IMR-90 (cell line): ENCODE measurements around the gene MPP4. TPM values are rescaled to one million over a fixed set of nuclear protein-coding genes. Genes with fewer than 3 reads are reported as not detected.

Experiments used
- ATAC-seq: fragments of 200-7000 bp; cut with Tn5 transposase; 2 replicates; pipeline ENCODE4 v1.9.1; 2020; ENCODE audit warnings: low read depth, mild to moderate bottlenecking, moderate library complexity
- Bru-seq: library from RNA; stranded (reverse); fragments of 400-500 nt; gene quantifications from one replicate; lab custom pipeline; 2021; lab: Mats Ljungman, UMichigan
- BruChase-seq, 2 experiments: library from RNA; stranded (reverse); fragments of 400-500 nt; gene quantifications; one replicate each; lab custom pipeline; 2021; lab: Mats Ljungman, UMichigan
- BruUV-seq: library from RNA; stranded (reverse); fragments of 400-500 nt; replicated peaks from 2 replicates; lab custom pipeline; 2021; lab: Mats Ljungman, UMichigan
- CTCF ChIA-PET: fragments of 300-600 bp; formaldehyde crosslinking; extraction: SDS; loops from one replicate; lab custom pipeline; 2021; ENCODE audit warnings: antibody characterized with exemption; lab: Yijun Ruan, JAX
- POLR2A ChIA-PET: fragments of 300-600 bp; sonication (Branson Sonifier 250); formaldehyde crosslinking; loops from one replicate; lab custom pipeline; 2022; ENCODE audit warnings: antibody characterized with exemption; ENCODE audit not compliant: unreplicated experiment; lab: Charles Lee
- DNase-seq: peaks from one replicate; pipeline ENCODE4 v3.0.0; 2013
- H2AFZ ChIP-seq: replicated peaks from 2 replicates; pipeline ENCODE3; 2013; ENCODE audit warnings: low read length, mild to moderate bottlenecking; ENCODE audit not compliant: poor library complexity
- H2AK5ac ChIP-seq: 2 replicates; pipeline ENCODE4 v1.6.1; 2013; ENCODE audit warnings: low read depth, low read length, inconsistent platforms
- H2AK9ac ChIP-seq: replicated peaks from 2 replicates; pipeline ENCODE3; 2013; ENCODE audit warnings: mild to moderate bottlenecking, low read depth, low read length, moderate library complexity; ENCODE audit not compliant: poor library complexity
- H2BK120ac ChIP-seq: 2 replicates; pipeline ENCODE4 v1.6.1; 2013; ENCODE audit warnings: low read depth, low read length, inconsistent platforms
- H2BK15ac ChIP-seq: 3 replicates; pipeline ENCODE4 v1.6.1; 2013; ENCODE audit warnings: low read depth, low read length, inconsistent platforms
- H2BK20ac ChIP-seq: 2 replicates; pipeline ENCODE4 v1.6.1; 2013; ENCODE audit warnings: low read depth, mild to moderate bottlenecking, inconsistent platforms, low read length, moderate library complexity
- H2BK5ac ChIP-seq: 2 replicates; pipeline ENCODE4 v1.6.1; 2013; ENCODE audit warnings: mild to moderate bottlenecking, low read depth, low read length, inconsistent platforms; ENCODE audit not compliant: poor library complexity, severe bottlenecking
- H3K14ac ChIP-seq: replicated peaks from 2 replicates; pipeline ENCODE4 v1.6.1; 2013; ENCODE audit warnings: low read depth, low read length, inconsistent platforms
- H3K18ac ChIP-seq: 2 replicates; pipeline ENCODE4 v1.6.1; 2013; ENCODE audit warnings: low read depth, low read length, control low read depth
- H3K23ac ChIP-seq: 2 replicates; pipeline ENCODE4 v1.6.1; 2013; ENCODE audit warnings: low read depth, low read length, inconsistent platforms
- H3K27ac ChIP-seq: 2 replicates; pipeline ENCODE4 v1.5.1; 2013; ENCODE audit warnings: mild to moderate bottlenecking, control low read depth, low read length; ENCODE audit not compliant: insufficient read depth
- H3K27me3 ChIP-seq: 2 replicates; pipeline ENCODE4 v1.6.1; 2013; ENCODE audit warnings: low read length; ENCODE audit not compliant: control insufficient read depth, insufficient read depth
- H3K36me3 ChIP-seq: 2 replicates; pipeline ENCODE4 v1.6.1; 2013; ENCODE audit warnings: low read length, mixed read lengths; ENCODE audit not compliant: control insufficient read depth, insufficient read depth
- H3K4ac ChIP-seq: 2 replicates; pipeline ENCODE4 v1.6.1; 2013; ENCODE audit warnings: low read depth, low read length, inconsistent platforms
- H3K4me1 ChIP-seq: 2 replicates; pipeline ENCODE4 v1.6.1; 2013; ENCODE audit warnings: low read length, mixed read lengths; ENCODE audit not compliant: control insufficient read depth, insufficient read depth
- H3K4me2 ChIP-seq: 2 replicates; pipeline ENCODE4 v1.6.1; 2013; ENCODE audit warnings: low read depth, mild to moderate bottlenecking, control low read depth, low read length, moderate library complexity
- H3K4me3 ChIP-seq: 2 replicates; pipeline ENCODE4 v1.5.1; 2013; ENCODE audit warnings: low read depth, mild to moderate bottlenecking, control low read depth, low read length, moderate library complexity; ENCODE audit not compliant: insufficient read depth
- H3K56ac ChIP-seq: 2 replicates; pipeline ENCODE4 v1.6.1; 2013; ENCODE audit warnings: low read length, inconsistent platforms; ENCODE audit not compliant: insufficient read depth; ENCODE audit errors: extremely low read depth
- H3K79me1 ChIP-seq, 2 experiments: 2 replicates each; pipeline ENCODE4 v1.6.1; 2013; ENCODE audit warnings: low read length in 2 of 2, inconsistent platforms in 1 of 2, low read depth in 1 of 2
- H3K9ac ChIP-seq: 2 replicates; pipeline ENCODE4 v1.6.1; 2013; ENCODE audit warnings: low read depth, low read length, control low read depth
- H3K9me1 ChIP-seq: 2 replicates; pipeline ENCODE4 v1.6.1; 2013; ENCODE audit warnings: low read length, inconsistent platforms; ENCODE audit not compliant: insufficient read depth
- H3K9me3 ChIP-seq: 2 replicates; pipeline ENCODE4 v1.6.1; 2013; ENCODE audit warnings: low read length; ENCODE audit not compliant: control insufficient read depth, insufficient read depth
- H4K20me1 ChIP-seq: 2 replicates; pipeline ENCODE4 v1.6.1; 2013; ENCODE audit warnings: low read length, inconsistent platforms; ENCODE audit not compliant: insufficient read depth
- H4K5ac ChIP-seq: 2 replicates; pipeline ENCODE4 v1.6.1; 2013; ENCODE audit warnings: mild to moderate bottlenecking, low read depth, low read length, control low read depth
- H4K8ac ChIP-seq, 2 experiments: 2 replicates each; pipeline ENCODE4 v1.6.1; 2013; ENCODE audit warnings: low read depth in 2 of 2, low read length in 2 of 2, control low read depth in 1 of 2, inconsistent platforms in 1 of 2
- H4K91ac ChIP-seq: 2 replicates; pipeline ENCODE4 v1.6.1; 2013; ENCODE audit warnings: low read depth, low read length, inconsistent platforms; ENCODE audit not compliant: insufficient read depth
- CEBPB ChIP-seq: IDR thresholded peaks from 2 replicates; pipeline ENCODE4 v1.6.1; 2012; ENCODE audit warnings: low read depth, low read length, improper control_type of control experiment
- CHD1 ChIP-seq: IDR thresholded peaks from 2 replicates; pipeline ENCODE4 v1.6.1; 2012; ENCODE audit warnings: low read depth, low read length, improper control_type of control experiment
- FOS ChIP-seq: fragments of 150-350 bp; IDR thresholded peaks from 2 replicates; pipeline ENCODE4 v1.6.1; 2016; ENCODE audit warnings: low read depth, low read length
- MAFK ChIP-seq: IDR thresholded peaks from 2 replicates; pipeline ENCODE4 v1.6.1; 2012; ENCODE audit warnings: low read depth, low read length, improper control_type of control experiment
- MXI1 ChIP-seq: IDR thresholded peaks from 2 replicates; pipeline ENCODE4 v1.6.1; 2012; ENCODE audit warnings: low read depth, mild to moderate bottlenecking, low read length, moderate library complexity, borderline replicate concordance
- POLR2A ChIP-seq: IDR thresholded peaks from 2 replicates; pipeline ENCODE4 v1.6.1; 2012; ENCODE audit warnings: mild to moderate bottlenecking, low read depth, low read length
- RAD21 ChIP-seq: IDR thresholded peaks from 2 replicates; pipeline ENCODE4 v1.6.1; 2012; ENCODE audit warnings: low read length, improper control_type of control experiment
- RCOR1 ChIP-seq: IDR thresholded peaks from 2 replicates; pipeline ENCODE4 v1.6.1; 2012; ENCODE audit warnings: mild to moderate bottlenecking, low read length, improper control_type of control experiment; ENCODE audit not compliant: insufficient replicate concordance
- RFX5 ChIP-seq: IDR thresholded peaks from 2 replicates; pipeline ENCODE4 v1.8.0; 2012; ENCODE audit warnings: low read depth, mild to moderate bottlenecking, low read length, moderate library complexity
- SMC3 ChIP-seq: fragments of 150-350 bp; IDR thresholded peaks from 2 replicates; pipeline ENCODE4 v1.6.1; 2016; ENCODE audit warnings: low read depth, mild to moderate bottlenecking, antibody characterized with exemption, low read length, moderate library complexity
- WGBS, 2 experiments: methylation state at CpG; one replicate each; pipeline versions ENCODE4 v1.1.5 to v1.1.7; 2013; ENCODE audit warnings: missing lambda C conversion rate in 2 of 2; ENCODE audit not compliant: insufficient read length in 1 of 2; ENCODE audit errors: extremely low coverage in 2 of 2; 5-methylcytosine and 5-hydroxymethylcytosine counted together
- dilution Hi-C: fragments of 300-500 bp; cut with HindIII; formaldehyde crosslinking; loops from one replicate; pipeline ENCODE4 v1.14.3; 2018; ENCODE audit warnings: low sequenced_read_pairs; ENCODE audit not compliant: unreplicated experiment
- in situ Hi-C: fragments of 300-500 bp; cut with MboI; formaldehyde crosslinking; loops from 3 replicates; pipeline ENCODE4 v1.14.3; 2019; ENCODE audit warnings: low sequenced_read_pairs, inconsistent platforms, mixed read lengths
- intact Hi-C: fragments of 100-400 bp; cut with micrococcal nuclease; formaldehyde crosslinking; loops from 2 replicates; pipeline ENCODE4 v1.10.0; 2022
- long read RNA-seq: library from polyadenylated mRNA; unstranded; transcript quantifications from one replicate; pipeline ENCODE4 v2.0.0, GENCODE V29; 2021; ENCODE audit not compliant: unreplicated experiment
- polyA plus RNA-seq, 3 experiments: library from polyadenylated mRNA; depleted of rRNA; stranded (reverse); fragments of >200 nt; gene quantifications; 2 replicates each; pipeline ENCODE4 v1.2.3, GENCODE V29; 2012; ENCODE audit warnings: low replicate concordance in 1 of 3
- total RNA-seq: library from RNA; depleted of rRNA; stranded (reverse); fragments of >200 nt; gene quantifications from 2 replicates; pipeline ENCODE4 v1.2.3, GENCODE V29; 2012; rRNA removed
- TF ChIP-seq, protein P1 (sequence below): fragments of 150-350 bp; IDR thresholded peaks from 2 replicates; pipeline ENCODE4 v1.6.1; 2017; ENCODE audit warnings: mild to moderate bottlenecking, antibody characterized with exemption, low read length, low read depth
- TF ChIP-seq, protein P2 (sequence below): fragments of 150-350 bp; IDR thresholded peaks from 2 replicates; pipeline ENCODE4 v1.6.1; 2016; ENCODE audit warnings: low read depth, mild to moderate bottlenecking, low read length, moderate library complexity, borderline replicate concordance

Gene MPP4, protein sequence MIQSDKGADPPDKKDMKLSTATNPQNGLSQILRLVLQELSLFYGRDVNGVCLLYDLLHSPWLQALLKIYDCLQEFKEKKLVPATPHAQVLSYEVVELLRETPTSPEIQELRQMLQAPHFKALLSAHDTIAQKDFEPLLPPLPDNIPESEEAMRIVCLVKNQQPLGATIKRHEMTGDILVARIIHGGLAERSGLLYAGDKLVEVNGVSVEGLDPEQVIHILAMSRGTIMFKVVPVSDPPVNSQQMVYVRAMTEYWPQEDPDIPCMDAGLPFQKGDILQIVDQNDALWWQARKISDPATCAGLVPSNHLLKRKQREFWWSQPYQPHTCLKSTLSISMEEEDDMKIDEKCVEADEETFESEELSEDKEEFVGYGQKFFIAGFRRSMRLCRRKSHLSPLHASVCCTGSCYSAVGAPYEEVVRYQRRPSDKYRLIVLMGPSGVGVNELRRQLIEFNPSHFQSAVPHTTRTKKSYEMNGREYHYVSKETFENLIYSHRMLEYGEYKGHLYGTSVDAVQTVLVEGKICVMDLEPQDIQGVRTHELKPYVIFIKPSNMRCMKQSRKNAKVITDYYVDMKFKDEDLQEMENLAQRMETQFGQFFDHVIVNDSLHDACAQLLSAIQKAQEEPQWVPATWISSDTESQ
- 11.1 and 14.9 TPM in 2 replicates for total RNA-seq
- 8.5 and 11.8 TPM in 2 replicates for polyA plus RNA-seq (2012; rRNA removed)
- 5.2 and 5.5 TPM in 2 replicates for polyA plus RNA-seq (2012; cell fraction: cytosol; rRNA removed)
- 16.8 and 54.4 TPM in 2 replicates for polyA plus RNA-seq (2012; cell fraction: nucleus; rRNA removed; ENCODE audit: low replicate concordance)
- Bru-seq, nascent RNA, result percentile 57 among the genes with signal in this experiment
- BruChase-seq, experiment 1, labeled RNA remaining after a 6-hour chase, result percentile 56 among the genes with signal in this experiment
- BruChase-seq, experiment 2, labeled RNA remaining after a 2-hour chase, result percentile 57 among the genes with signal in this experiment
- long read RNA-seq, partial matches to known transcripts, result 1 of 12 reads
- long read RNA-seq, other reads (novel, unspliced or antisense), result 10 of 12 reads

DNA sequence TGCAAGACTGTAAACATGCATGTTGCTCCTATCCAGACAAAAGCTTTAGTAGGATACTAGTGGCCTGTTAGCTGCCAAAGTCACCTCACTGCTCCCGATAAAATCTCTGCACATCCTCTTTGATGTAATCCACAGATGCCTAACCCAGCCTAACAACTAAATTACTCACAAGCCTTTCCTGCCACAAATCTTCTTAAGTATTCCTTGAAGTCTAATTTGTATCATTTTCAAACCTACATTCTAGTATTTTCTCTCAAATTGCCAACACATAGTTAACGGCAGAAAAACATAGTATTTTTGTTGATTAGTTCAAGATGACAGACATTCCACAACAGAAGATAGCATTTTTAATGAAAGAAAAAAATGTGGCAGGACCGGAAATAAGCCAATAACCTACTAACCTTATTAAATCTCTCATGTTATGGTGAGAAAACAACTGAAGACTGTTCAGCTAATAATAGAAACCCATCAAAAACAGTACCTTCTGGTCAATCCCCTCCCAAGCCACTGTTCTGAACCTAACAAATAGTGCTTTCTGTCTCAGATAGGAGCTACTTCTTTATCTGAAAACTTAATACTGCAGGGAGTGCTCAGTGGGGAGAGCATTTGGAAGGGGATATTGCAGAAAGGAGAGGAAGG is at the start of gene MPP4:
Gene MPP4 (minus strand): TSS at position 57 of the 639 bp plus-strand sequence. CDS start 4,690 bp downstream, outside the sequence.
- CTCF ChIA-PET, result interaction anchor here (1.4 kb wide), 1 partner anchor 11 kb away, joined by 6 read pairs; no protein-coding TSS in a partner anchor
- no peak for TF ChIP-seq MAFK
- TF ChIP-seq SMC3, result no peak
- no peak for TF ChIP-seq POLR2A
- TF ChIP-seq RCOR1, result no peak
- TF ChIP-seq RFX5, result no peak
- TF ChIP-seq, protein P1, sequence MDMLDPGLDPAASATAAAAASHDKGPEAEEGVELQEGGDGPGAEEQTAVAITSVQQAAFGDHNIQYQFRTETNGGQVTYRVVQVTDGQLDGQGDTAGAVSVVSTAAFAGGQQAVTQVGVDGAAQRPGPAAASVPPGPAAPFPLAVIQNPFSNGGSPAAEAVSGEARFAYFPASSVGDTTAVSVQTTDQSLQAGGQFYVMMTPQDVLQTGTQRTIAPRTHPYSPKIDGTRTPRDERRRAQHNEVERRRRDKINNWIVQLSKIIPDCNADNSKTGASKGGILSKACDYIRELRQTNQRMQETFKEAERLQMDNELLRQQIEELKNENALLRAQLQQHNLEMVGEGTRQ, result no peak
- no peak for TF ChIP-seq RAD21
- TF ChIP-seq CEBPB, result no peak
- TF ChIP-seq, protein P2, sequence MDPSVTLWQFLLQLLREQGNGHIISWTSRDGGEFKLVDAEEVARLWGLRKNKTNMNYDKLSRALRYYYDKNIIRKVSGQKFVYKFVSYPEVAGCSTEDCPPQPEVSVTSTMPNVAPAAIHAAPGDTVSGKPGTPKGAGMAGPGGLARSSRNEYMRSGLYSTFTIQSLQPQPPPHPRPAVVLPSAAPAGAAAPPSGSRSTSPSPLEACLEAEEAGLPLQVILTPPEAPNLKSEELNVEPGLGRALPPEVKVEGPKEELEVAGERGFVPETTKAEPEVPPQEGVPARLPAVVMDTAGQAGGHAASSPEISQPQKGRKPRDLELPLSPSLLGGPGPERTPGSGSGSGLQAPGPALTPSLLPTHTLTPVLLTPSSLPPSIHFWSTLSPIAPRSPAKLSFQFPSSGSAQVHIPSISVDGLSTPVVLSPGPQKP, result no peak
- no peak for TF ChIP-seq MXI1
- TF ChIP-seq FOS, result no peak
- no peak for TF ChIP-seq CHD1
- Histone ChIP-seq H4K8ac (peak within 1 kb of the TSS; percentile 89 to 92), H2BK15ac (peak within 1 kb of the TSS; percentile 90; the same call in 2 of the 3 replicates), H3K27ac (peak within 1 kb of the TSS; percentile 94), H3K27me3 (no peaks in the 10 kb centered on the region), H2AK9ac (peak within 1 kb of the TSS; percentile 83), H2AK5ac (peak within 1 kb of the TSS; percentile 97), H3K4ac (peak within 1 kb of the TSS; percentile 99), H2BK120ac (peak within 1 kb of the TSS; percentile 97), H3K9ac (peak within 1 kb of the TSS; percentile 38), H3K9me3 (no peaks in the 10 kb centered on the region), H2BK20ac (peak within 1 kb of the TSS; percentile 95), H3K4me3 (no peak within 1 kb of the TSS), H3K23ac (peak within 1 kb of the TSS; percentile 90), H2AFZ (peak within 1 kb of the TSS; percentile 64), H3K4me1 (peaks cover 26% of the 10 kb centered on the region), H3K56ac (peak within 1 kb of the TSS; percentile 57), H4K91ac (peak within 1 kb of the TSS; percentile 94), H3K4me2 (peak within 1 kb of the TSS; percentile 79), H3K18ac (peak within 1 kb of the TSS; percentile 96), H3K36me3 (peaks cover 5% of the 10 kb centered on the region), H3K9me1 (peaks cover 9% of the 10 kb centered on the region), H3K14ac (peak within 1 kb of the TSS; percentile 96), H2BK5ac (peak within 1 kb of the TSS; percentile 99), H4K5ac (peak within 1 kb of the TSS; percentile 93), H3K79me1 (peaks cover 0 to 12% of the 10 kb centered on the region in 2 experiments; a peak in 1 of 4 replicates), H4K20me1 (no peaks in the 10 kb centered on the region)
- 0% methylated on average over 1 of the region's 3 CpGs; no CpG with 5 or more reads in 1 of the 2 experiments for WGBS, 2 experiments
- BruUV-seq, result no TSS peak
- in situ Hi-C loops, result no loop called here
- peak; percentile 46 for DNase-seq
- POLR2A ChIA-PET, result no interaction called here
- intact Hi-C loops, result loop anchor here (5.0 kb wide), 1 partner anchor 246 kb away; the partner anchor contains the start of genes STRADB and TRAK2
- dilution Hi-C loops, result no loop called here
- 0 out of 2 replicates have a peak, but pooled peaks have one; percentile 1 for ATAC-seq
